Measurements from ENCODE around the gene COX6B1. TPM values are rescaled to one million over a fixed set of nuclear protein-coding genes. Genes with fewer than 3 reads are reported as not detected.

The COX6B1 gene
- total and polyA plus RNA-seq, 2 of the 8 experiments (the other 6 are each of a cell fraction or from before 2014, with no cell fraction given): 437 to 1,052 TPM

DNA sequence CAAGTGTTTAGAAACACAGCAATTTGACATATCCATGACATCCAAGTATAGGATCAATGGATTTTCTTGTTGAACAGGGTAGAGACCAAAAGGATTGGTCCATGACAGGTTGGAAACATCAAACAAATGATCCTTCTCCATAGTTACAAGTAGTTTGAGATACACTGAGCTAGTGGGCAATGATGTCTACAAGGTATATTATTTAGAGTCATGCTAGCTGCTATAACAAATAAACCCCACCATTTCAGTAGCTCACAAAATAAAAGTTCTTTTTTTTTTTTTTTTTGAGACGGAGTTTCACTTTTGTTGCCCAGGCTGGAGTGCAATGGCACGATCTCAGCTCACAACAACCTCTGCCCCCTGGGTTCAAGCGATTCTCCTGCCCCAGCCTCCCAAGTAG, 40.5 kb upstream of the COX6B1 start (continued):
- no peak for TF ChIP-seq TEAD4 (IDR thresholded peaks at IDR 0.05; ENCODE audit: low read depth, low read length)
